ENCODE results near the gene TMC5. TPM values are rescaled to one million over a fixed set of nuclear protein-coding genes. Genes with fewer than 3 reads are reported as not detected.
A peak's percentile ranks its signal among the peaks of the same experiment; 100 is the strongest.

The TMC5 gene
- total and polyA plus RNA-seq, 4 donors = 0.50 to 1.2 (median 0.83) TPM

- 78% methylated on average over 5 of the region's 5 CpGs for WGBS
- TF ChIP-seq NR2F2 (IDR thresholded peaks at IDR 0.05) (peak; percentile 13), SP1 (IDR thresholded peaks at IDR 0.05) (no peak), JUND (IDR thresholded peaks at IDR 0.05) (peak in 1 of 2 donors; percentile 11)
- H3K36me3 ChIP-seq (ENCODE audit: control insufficient read depth in 4 of 4, insufficient read depth in 3 of 4, low read depth in 1 of 4, low read length in 3 of 4) = peaks cover 1 to 16% (median 9%) of the 10 kb centered on the region in 4 donors
These were observed 88.1 kb downstream of the TMC5 start for GRCh38 chr16:19505600-19506303.

GRCh38 chr16:19506965-19507364 is 89.3 kb downstream of the TMC5 start:
- H3K27ac ChIP-seq (ENCODE audit: low read depth in 1 of 2, low read length in 2 of 2) = no peak overlapping the region
- 98% methylated on average over 4 of the region's 4 CpGs for WGBS
- H3K27me3 ChIP-seq (ENCODE audit: control insufficient read depth in 4 of 4, insufficient read depth in 4 of 4, low read length in 3 of 4) = no peaks in the 10 kb centered on the region
- H3K9me3 ChIP-seq (ENCODE audit: control insufficient read depth in 4 of 4, low read length in 3 of 4) = no peaks in the 10 kb centered on the region
- no peak overlapping the region for H3K9ac ChIP-seq (ENCODE audit: low read depth in 1 of 2, low read length in 2 of 2)
- TF ChIP-seq JUND (IDR thresholded peaks at IDR 0.05) = no peak
- no peak for TF ChIP-seq FOXA1 (IDR thresholded peaks at IDR 0.05)
- no peak for TF ChIP-seq NR2F2 (IDR thresholded peaks at IDR 0.05)
- TF ChIP-seq REST (IDR thresholded peaks at IDR 0.05) = no peak
- TF ChIP-seq ZBTB33 (IDR thresholded peaks at IDR 0.05) = no peak
- TF ChIP-seq RXRA (IDR thresholded peaks at IDR 0.05) = no peak
- TF ChIP-seq SP1 (IDR thresholded peaks at IDR 0.05) = no peak
- no peak for TF ChIP-seq GABPA (IDR thresholded peaks at IDR 0.05 in 1 of 2, conservative IDR thresholded peaks at IDR 0.05 in 1 of 2)
- no peak for TF ChIP-seq MAX (IDR thresholded peaks at IDR 0.05)
- no peak for TF ChIP-seq FOXA2 (IDR thresholded peaks at IDR 0.05)
- no peak overlapping the region for H3K4me3 ChIP-seq (ENCODE audit: low read depth in 1 of 3, low read length in 3 of 3)
- H3K4me1 ChIP-seq (ENCODE audit: control insufficient read depth in 4 of 4, insufficient read depth in 4 of 4, low read length in 3 of 4) = no peaks in the 10 kb centered on the region
- H3K36me3 ChIP-seq (ENCODE audit: control insufficient read depth in 4 of 4, insufficient read depth in 3 of 4, low read depth in 1 of 4, low read length in 3 of 4) = peaks cover 0 to 14% (median 7%) of the 10 kb centered on the region in 4 donors
- no peak for DNase-seq (ENCODE audit: low spot score)

More at GRCh38 chr16:19505600-19506303, 88.1 kb downstream of the TMC5 start:
- DNase-seq (ENCODE audit: low spot score) = no peak
- Histone ChIP-seq H3K4me1 (ENCODE audit: control insufficient read depth in 4 of 4, insufficient read depth in 4 of 4, low read length in 3 of 4) (no peaks in the 10 kb centered on the region), H3K4me3 (ENCODE audit: low read depth in 1 of 3, low read length in 3 of 3) (no peak overlapping the region), H3K27ac (ENCODE audit: low read depth in 1 of 2, low read length in 2 of 2) (no peak overlapping the region), H3K27me3 (ENCODE audit: control insufficient read depth in 4 of 4, insufficient read depth in 4 of 4, low read length in 3 of 4) (no peaks in the 10 kb centered on the region), H3K9me3 (ENCODE audit: control insufficient read depth in 4 of 4, low read length in 3 of 4) (no peaks in the 10 kb centered on the region), H3K9ac (ENCODE audit: low read depth in 1 of 2, low read length in 2 of 2) (no peak overlapping the region)

GRCh38 chr16:19507867-19508266 is 90.2 kb downstream of the TMC5 start:
- no peak for TF ChIP-seq HNF4A (conservative IDR thresholded peaks at IDR 0.05)
- TF ChIP-seq YY1 (IDR thresholded peaks at IDR 0.05) = no peak
- TF ChIP-seq REST (IDR thresholded peaks at IDR 0.05) = no peak
- Histone ChIP-seq H3K4me3 (ENCODE audit: low read depth in 1 of 3, low read length in 3 of 3) (no peak overlapping the region), H3K4me1 (ENCODE audit: control insufficient read depth in 4 of 4, insufficient read depth in 4 of 4, low read length in 3 of 4) (no peaks in the 10 kb centered on the region), H3K27me3 (ENCODE audit: control insufficient read depth in 4 of 4, insufficient read depth in 4 of 4, low read length in 3 of 4) (no peaks in the 10 kb centered on the region), H3K9ac (ENCODE audit: low read depth in 1 of 2, low read length in 2 of 2) (no peak overlapping the region), H3K27ac (ENCODE audit: low read depth in 1 of 2, low read length in 2 of 2) (no peak overlapping the region), H3K36me3 (ENCODE audit: control insufficient read depth in 4 of 4, insufficient read depth in 3 of 4, low read depth in 1 of 4, low read length in 3 of 4) (peaks cover 0 to 14% (median 6%) of the 10 kb centered on the region in 4 donors), H3K9me3 (ENCODE audit: control insufficient read depth in 4 of 4, low read length in 3 of 4) (no peaks in the 10 kb centered on the region)
- DNase-seq (ENCODE audit: low spot score) = no peak
- 96% methylated on average over 2 of the region's 2 CpGs for WGBS

Data from liver (tissue), 9 donors.